NCI-H526 (cell line): ENCODE measurements around the gene WNT9A.

Experiments used
- DNase-seq, 2 experiments: peaks; one replicate each; lab custom pipeline; 2025; lab: John Stamatoyannopoulos, UW

WNT9A gene

DNA sequence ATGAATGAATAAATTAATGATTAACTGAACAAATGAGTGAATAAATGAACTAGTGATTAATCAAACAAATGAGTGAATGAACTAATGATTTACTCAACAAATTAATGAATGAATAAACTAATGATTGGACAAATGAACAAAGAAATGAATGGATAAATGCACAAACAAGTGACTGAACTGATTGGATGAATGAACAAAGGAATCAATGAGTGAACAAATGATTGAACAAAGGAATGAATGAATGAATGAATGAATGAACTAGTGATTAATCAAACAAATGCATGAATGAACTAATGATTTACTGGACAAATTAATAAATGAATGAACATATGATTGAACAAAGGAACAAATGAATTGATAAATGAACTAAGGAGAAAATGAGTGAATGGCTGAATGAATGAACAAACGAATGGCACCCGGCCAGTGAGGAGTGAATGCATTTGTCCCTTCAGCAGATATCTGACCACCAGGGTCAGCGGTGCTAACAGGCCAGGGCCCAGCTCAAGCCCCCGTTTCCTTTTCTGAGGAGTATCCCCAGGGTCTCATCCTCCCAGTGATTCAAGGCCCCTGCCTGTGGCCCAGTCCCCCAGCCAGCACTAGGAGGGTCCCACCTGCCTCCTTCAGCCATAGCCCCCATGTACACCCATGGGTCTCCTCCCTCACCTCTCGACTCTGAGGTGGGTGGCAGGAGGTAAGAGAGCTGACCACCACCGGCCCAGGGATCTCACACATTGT, 49.9 kb downstream of the WNT9A start:
- DNase-seq, result no peak

DNA sequence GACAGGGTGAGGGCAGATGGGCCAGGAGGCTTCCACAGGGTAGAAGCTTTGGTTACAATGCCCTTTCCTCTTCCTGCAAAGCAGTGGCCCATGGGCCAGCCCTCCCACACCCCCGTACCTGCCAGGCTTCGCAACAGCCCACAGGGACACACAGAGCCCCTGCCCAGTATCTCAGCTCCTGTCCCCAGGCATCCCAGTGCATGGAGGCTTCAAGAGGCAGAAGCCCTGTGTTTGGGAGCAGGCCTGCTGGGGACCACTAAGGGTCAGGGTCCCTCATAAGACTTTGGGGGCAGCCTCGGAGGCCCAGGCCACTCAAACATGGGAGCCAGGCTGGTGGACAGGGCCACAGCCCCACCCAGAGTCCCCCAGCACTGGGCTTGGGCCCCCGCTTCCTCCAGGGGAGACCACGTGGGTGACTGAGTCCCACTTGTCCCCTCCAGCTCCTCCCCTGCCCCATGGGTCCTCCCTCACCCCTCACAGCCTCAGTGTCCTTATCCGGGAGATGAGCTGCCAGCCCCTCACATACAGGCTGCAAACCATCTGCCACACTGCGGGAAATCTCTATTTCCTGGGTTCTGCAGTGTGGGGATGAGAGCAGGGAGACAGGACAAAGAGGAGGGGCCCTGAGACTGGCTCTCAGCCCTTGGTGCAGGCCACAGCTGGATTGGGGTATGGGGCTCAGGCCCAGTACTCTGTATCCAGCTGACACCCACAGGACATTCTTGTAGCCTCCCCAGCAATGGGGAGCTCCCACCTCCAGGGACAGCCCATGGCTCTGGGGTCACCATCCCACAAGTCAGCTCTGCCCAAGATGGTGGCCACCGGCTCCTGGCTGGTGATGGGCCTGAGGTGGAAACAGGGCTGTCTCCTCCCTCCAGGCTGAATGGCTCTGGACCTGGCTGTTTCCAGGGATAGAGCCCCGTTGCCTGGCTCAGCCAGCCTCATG, 50.7 kb downstream of the WNT9A start:
- DNase-seq, result no peak

DNA sequence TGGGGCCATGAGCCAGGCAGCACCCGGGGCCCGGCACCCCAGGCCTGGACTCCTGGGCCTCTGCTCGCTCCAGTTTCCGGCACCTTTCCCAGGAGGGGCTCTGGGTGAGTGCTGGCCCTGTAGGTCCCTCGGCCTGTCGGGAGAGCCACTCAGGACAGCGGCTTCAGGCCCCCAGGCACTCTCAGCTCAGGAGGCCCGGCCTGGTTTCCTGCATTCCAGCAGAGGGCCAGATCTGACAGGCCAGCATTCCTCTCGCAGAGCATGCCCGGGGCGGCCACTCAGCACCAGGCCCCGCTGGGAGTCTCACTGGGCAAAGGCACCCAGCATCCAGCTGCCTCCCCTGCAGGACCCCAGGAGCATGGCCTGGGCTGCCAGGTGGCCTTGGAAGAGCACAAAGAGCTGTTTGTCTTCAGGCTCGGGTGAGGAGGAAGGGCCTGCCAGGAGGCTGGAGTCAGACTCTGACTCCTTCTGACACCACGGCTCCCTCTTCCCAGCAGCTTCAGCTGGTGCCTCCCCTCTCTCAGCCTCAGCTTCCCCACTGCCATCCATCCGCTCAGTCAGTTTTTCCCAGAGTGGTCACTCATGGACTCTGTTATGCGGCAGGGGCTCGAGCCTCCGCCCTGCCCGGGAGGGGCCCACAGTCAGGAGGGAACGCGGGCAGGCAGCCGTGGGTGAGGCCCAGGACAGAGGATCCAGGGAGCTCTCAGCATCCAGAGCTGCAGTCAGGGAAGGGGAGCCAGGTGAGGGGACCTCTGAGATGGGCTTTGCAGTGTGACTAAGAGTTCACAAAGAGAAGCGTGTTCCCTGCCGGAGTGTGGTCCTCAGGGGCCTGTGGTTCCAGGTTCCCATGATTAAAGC, 51.7 kb downstream of the WNT9A start:
- peak in 1 of 2 experiments; percentile 61 for DNase-seq

- no peak for DNase-seq
Measured at GRCh38 chr1:227894831-227895451, 52.8 kb downstream of the WNT9A start.

- no peak for DNase-seq
Measured at GRCh38 chr1:227893949-227894721, 53.6 kb downstream of the WNT9A start.

- no peak for DNase-seq
Measured at GRCh38 chr1:227893300-227893948, 54.3 kb downstream of the WNT9A start.

GRCh38 chr1:227892489-227893299, 55.0 kb downstream of the WNT9A start:
- no peak for DNase-seq

GRCh38 chr1:227891955-227892488, 55.7 kb downstream of the WNT9A start:
- no peak for DNase-seq

DNA sequence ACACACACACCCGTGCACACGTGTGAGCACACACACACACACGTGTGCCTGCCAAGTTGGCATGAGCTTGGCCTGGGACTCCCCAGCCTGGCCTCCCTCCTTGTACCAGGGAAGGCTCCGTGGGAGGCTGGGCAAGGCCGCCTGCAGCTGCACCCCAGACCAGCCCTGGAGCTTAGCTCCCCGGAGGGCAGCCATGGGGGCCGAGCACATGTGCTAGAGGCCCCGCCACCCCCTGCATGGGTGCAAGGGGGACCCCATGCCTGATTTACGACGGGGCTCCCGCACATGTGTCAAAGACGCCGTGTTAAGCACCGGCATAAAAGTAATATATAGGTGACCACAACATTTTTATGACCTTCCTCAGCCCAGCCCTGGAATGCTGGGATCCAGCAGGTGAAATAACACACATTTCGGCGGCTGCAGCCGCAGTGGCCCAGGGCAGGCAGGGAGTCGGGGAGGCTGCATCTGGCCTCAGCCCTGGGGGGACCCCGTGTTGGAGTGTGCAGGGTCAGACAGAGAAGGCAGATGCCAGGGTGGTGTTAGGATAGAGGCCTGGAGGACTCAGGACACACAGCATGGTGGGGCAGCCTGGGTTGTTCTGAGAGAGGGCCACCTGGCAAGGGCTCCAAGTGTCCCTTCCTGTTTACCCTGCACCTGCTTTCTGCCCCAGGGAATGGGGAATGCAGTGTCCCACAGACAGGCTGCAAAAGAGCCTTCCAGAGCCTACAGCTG, 56.3 kb downstream of the WNT9A start:
- DNase-seq, result no peak

GRCh38 chr1:227890451-227891222, 57.1 kb downstream of the WNT9A start:
- DNase-seq, result no peak

GRCh38 chr1:227889863-227890405, 57.8 kb downstream of the WNT9A start:
- DNase-seq, result no peak

DNA sequence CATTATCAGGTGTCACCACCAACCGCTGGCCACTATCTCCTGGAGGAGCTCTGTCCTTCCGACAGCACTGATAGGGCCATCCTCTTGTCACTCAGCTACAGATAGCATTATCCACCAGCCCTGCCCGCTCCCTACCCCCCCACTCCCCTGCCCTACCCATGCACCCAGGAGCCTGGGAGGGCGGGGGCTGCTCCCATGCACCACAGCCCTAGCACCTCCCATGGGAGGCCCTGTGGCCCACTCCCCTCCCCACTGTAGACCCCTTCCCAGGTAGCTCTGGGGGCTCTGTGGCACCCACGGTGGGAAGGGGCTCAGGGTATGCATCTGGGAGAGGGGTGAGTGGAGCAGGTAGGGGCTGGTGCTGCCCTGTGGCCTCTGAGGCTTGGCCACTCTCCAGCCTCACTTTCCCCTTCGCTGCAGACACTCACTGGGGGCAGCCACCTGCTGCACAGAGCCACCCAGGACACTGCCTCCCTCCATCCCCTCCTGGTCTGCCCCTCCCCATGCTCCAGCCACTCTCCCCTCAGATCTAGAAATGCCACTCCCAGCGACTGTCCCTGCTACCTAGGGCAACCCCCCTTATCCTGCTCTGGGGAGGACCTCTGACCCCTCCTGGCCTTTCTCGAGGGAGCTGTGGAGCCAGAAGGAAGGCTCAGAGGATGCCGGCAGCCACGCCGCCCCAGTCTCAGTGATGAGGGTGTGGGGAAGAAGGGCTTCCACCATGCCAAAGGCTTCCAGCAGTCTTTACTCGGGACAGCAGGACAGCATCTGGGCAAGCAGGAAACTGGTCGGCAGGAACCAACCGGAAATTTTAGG, 58.5 kb downstream of the WNT9A start:
- no peak for DNase-seq

- no peak for DNase-seq
Measured at GRCh38 chr1:227888404-227889046, 59.2 kb downstream of the WNT9A start.

- DNase-seq, result no peak
Measured at GRCh38 chr1:227887697-227888403, 59.9 kb downstream of the WNT9A start.

- DNase-seq, result no peak
Measured at GRCh38 chr1:227886993-227887696, 60.6 kb downstream of the WNT9A start.
